ENCODE measurements around the gene DACT2. TPM values are rescaled to one million over a fixed set of nuclear protein-coding genes. Genes with fewer than 3 reads are reported as not detected.

DACT2 gene
- total RNA-seq, 1 donor from 2014 or later, result 0.36 TPM

- H3K27me3 ChIP-seq, result no peaks in the 10 kb centered on the region
- no peaks in the 10 kb centered on the region for H3K79me2 ChIP-seq (ENCODE audit: low read depth)
- no peaks in the 10 kb centered on the region for H3F3A ChIP-seq (ENCODE audit: low read depth)
- Mint-ChIP-seq H3K4me3 (no peak overlapping the region), H3K27ac (peak overlapping the region; percentile 19), H3K9me3 (peaks cover 15% of the 10 kb centered on the region), H3K27me3 (ENCODE audit: insufficient read depth, low read depth) (peaks cover 15% of the 10 kb centered on the region), H3K4me1 (peaks cover 21% of the 10 kb centered on the region), H3K36me3 (no peaks in the 10 kb centered on the region)
- no peak overlapping the region for H3K9ac ChIP-seq
- no peaks in the 10 kb centered on the region for H3K36me3 ChIP-seq
- no peak overlapping the region for H3K4me3 ChIP-seq
- H3K9me3 ChIP-seq (ENCODE audit: low read depth), result no peaks in the 10 kb centered on the region
- H4K20me1 ChIP-seq (ENCODE audit: low read depth), result no peaks in the 10 kb centered on the region
- H3K4me1 ChIP-seq, result no peaks in the 10 kb centered on the region
- DNase-seq (ENCODE audit: low spot score), result no peak
- no peak overlapping the region for H3K27ac ChIP-seq
- no peak overlapping the region for H3K4me2 ChIP-seq
- no peak for TF ChIP-seq EZH2phosphoT487 (IDR thresholded peaks at IDR 0.05)
- H2AFZ ChIP-seq (replicated peaks), result no peak overlapping the region
Measured at GRCh38 chr6:168367285-168367751, 47.7 kb upstream of the DACT2 start.

GRCh38 chr6:168366473-168366872 lies 46.9 kb upstream of the DACT2 start:
- Histone ChIP-seq H3K9ac (no peak overlapping the region), H3K4me1 (no peaks in the 10 kb centered on the region), H3K27me3 (no peaks in the 10 kb centered on the region), H2AFZ (replicated peaks) (no peak overlapping the region), H3F3A (ENCODE audit: low read depth) (no peaks in the 10 kb centered on the region), H3K27ac (no peak overlapping the region), H3K79me2 (ENCODE audit: low read depth) (no peaks in the 10 kb centered on the region), H3K36me3 (no peaks in the 10 kb centered on the region), H4K20me1 (ENCODE audit: low read depth) (no peaks in the 10 kb centered on the region), H3K4me2 (no peak overlapping the region), H3K9me3 (ENCODE audit: low read depth) (no peaks in the 10 kb centered on the region), H3K4me3 (no peak overlapping the region)
- Mint-ChIP-seq H3K9me3 (peaks cover 22% of the 10 kb centered on the region), H3K4me1 (peaks cover 21% of the 10 kb centered on the region), H3K27ac (no peak overlapping the region), H3K27me3 (ENCODE audit: insufficient read depth, low read depth) (peaks cover 17% of the 10 kb centered on the region), H3K4me3 (no peak overlapping the region), H3K36me3 (no peaks in the 10 kb centered on the region)
- no peak for DNase-seq (ENCODE audit: low spot score)
- no peak for TF ChIP-seq CTCF (IDR thresholded peaks at IDR 0.05)
- TF ChIP-seq EZH2 (IDR thresholded peaks at IDR 0.05), result no peak
- no peak for TF ChIP-seq EZH2phosphoT487 (IDR thresholded peaks at IDR 0.05)

GRCh38 chr6:168365422-168366165 lies 46.0 kb upstream of the DACT2 start:
- TF ChIP-seq EZH2 (IDR thresholded peaks at IDR 0.05) (no peak), EZH2phosphoT487 (IDR thresholded peaks at IDR 0.05) (no peak), CTCF (IDR thresholded peaks at IDR 0.05) (no peak)
- Mint-ChIP-seq H3K4me1 (peaks cover 21% of the 10 kb centered on the region), H3K27ac (no peak overlapping the region), H3K27me3 (ENCODE audit: insufficient read depth, low read depth) (peaks cover 17% of the 10 kb centered on the region), H3K4me3 (no peak overlapping the region), H3K36me3 (no peaks in the 10 kb centered on the region), H3K9me3 (peaks cover 29% of the 10 kb centered on the region)
- no peaks in the 10 kb centered on the region for H3K27me3 ChIP-seq
- no peak for DNase-seq (ENCODE audit: low spot score)
- no peaks in the 10 kb centered on the region for H3K9me3 ChIP-seq (ENCODE audit: low read depth)
- H4K20me1 ChIP-seq (ENCODE audit: low read depth), result no peaks in the 10 kb centered on the region
- H3K4me1 ChIP-seq, result no peaks in the 10 kb centered on the region
- no peak overlapping the region for H3K27ac ChIP-seq
- H3K4me3 ChIP-seq, result no peak overlapping the region
- H3F3A ChIP-seq (ENCODE audit: low read depth), result no peaks in the 10 kb centered on the region
- H3K36me3 ChIP-seq, result no peaks in the 10 kb centered on the region
- H3K79me2 ChIP-seq (ENCODE audit: low read depth), result no peaks in the 10 kb centered on the region
- no peak overlapping the region for H2AFZ ChIP-seq (replicated peaks)
- H3K4me2 ChIP-seq, result no peak overlapping the region
- H3K9ac ChIP-seq, result no peak overlapping the region

- Histone ChIP-seq H3K27me3 (no peaks in the 10 kb centered on the region), H3F3A (ENCODE audit: low read depth) (no peaks in the 10 kb centered on the region), H3K27ac (no peak overlapping the region), H3K36me3 (no peaks in the 10 kb centered on the region), H4K20me1 (ENCODE audit: low read depth) (no peaks in the 10 kb centered on the region), H3K9me3 (ENCODE audit: low read depth) (no peaks in the 10 kb centered on the region), H3K4me1 (no peaks in the 10 kb centered on the region), H3K9ac (no peak overlapping the region), H3K4me2 (no peak overlapping the region), H2AFZ (replicated peaks) (no peak overlapping the region), H3K79me2 (ENCODE audit: low read depth) (no peaks in the 10 kb centered on the region), H3K4me3 (no peak overlapping the region)
- Mint-ChIP-seq H3K4me1 (peaks cover 19% of the 10 kb centered on the region), H3K9me3 (peaks cover 31% of the 10 kb centered on the region), H3K36me3 (no peaks in the 10 kb centered on the region), H3K27me3 (ENCODE audit: insufficient read depth, low read depth) (peaks cover 16% of the 10 kb centered on the region), H3K27ac (no peak overlapping the region), H3K4me3 (no peak overlapping the region)
- DNase-seq (ENCODE audit: low spot score), result no peak
- no peak for TF ChIP-seq CTCF (IDR thresholded peaks at IDR 0.05)
- no peak for TF ChIP-seq EZH2phosphoT487 (IDR thresholded peaks at IDR 0.05)
- TF ChIP-seq EZH2 (IDR thresholded peaks at IDR 0.05), result no peak
Measured at GRCh38 chr6:168364793-168365421, 45.3 kb upstream of the DACT2 start.

All from neural progenitor cell (in vitro differentiated cells).